HL-60/S4 (cell line): ENCODE results near the gene PTPRN2.
"Not testable (repeated sequence)": the region's sequence is repeated elsewhere in the genome, so short reads cannot be mapped to it uniquely, and the experiment has no call there.

Experiments used
- in situ Hi-C: fragments of 300-500 bp; cut with MboI; formaldehyde crosslinking; loops from 2 replicates; pipeline ENCODE4 v1.14.3; 2022; ENCODE audit warnings: low sequenced_read_pairs

Gene PTPRN2

GRCh38 chr7:157679607-157680006 is 908.0 kb downstream of the PTPRN2 start:
- in situ Hi-C loops: no loop called here

GRCh38 chr7:157678501-157678900 is 909.1 kb downstream of the PTPRN2 start:
- in situ Hi-C loops: no loop called here

- in situ Hi-C loops: no loop called here
These were observed 911.0 kb downstream of the PTPRN2 start for GRCh38 chr7:157676456-157677255.

GRCh38 chr7:157676001-157676400 is 911.6 kb downstream of the PTPRN2 start:
- in situ Hi-C loops: no loop called here

- in situ Hi-C loops: no loop called here
These were observed 912.1 kb downstream of the PTPRN2 start for GRCh38 chr7:157675427-157675927.

- in situ Hi-C loops: no loop called here
These were observed 912.8 kb downstream of the PTPRN2 start for GRCh38 chr7:157674715-157675426.

GRCh38 chr7:157674027-157674714 is 913.5 kb downstream of the PTPRN2 start:
- in situ Hi-C loops: no loop called here

- in situ Hi-C loops: no loop called here
These were observed 914.0 kb downstream of the PTPRN2 start for GRCh38 chr7:157673573-157673972.

GRCh38 chr7:157671358-157672255 is 916.0 kb downstream of the PTPRN2 start:
- in situ Hi-C loops: no loop called here

- in situ Hi-C loops: no loop called here
These were observed 916.9 kb downstream of the PTPRN2 start for GRCh38 chr7:157670490-157671357.

- in situ Hi-C loops: no loop called here
These were observed 917.8 kb downstream of the PTPRN2 start for GRCh38 chr7:157669768-157670351.

- in situ Hi-C loops: no loop called here
These were observed 918.5 kb downstream of the PTPRN2 start for GRCh38 chr7:157668884-157669767.

- in situ Hi-C loops: no loop called here
These were observed 919.3 kb downstream of the PTPRN2 start for GRCh38 chr7:157668221-157668883.

- in situ Hi-C loops: no loop called here
These were observed 919.9 kb downstream of the PTPRN2 start for GRCh38 chr7:157667731-157668130.

- in situ Hi-C loops: no loop called here
These were observed 920.4 kb downstream of the PTPRN2 start for GRCh38 chr7:157667261-157667660.

GRCh38 chr7:157666530-157667040 is 921.0 kb downstream of the PTPRN2 start:
- in situ Hi-C loops: no loop called here

GRCh38 chr7:157665634-157665988 is 922.0 kb downstream of the PTPRN2 start:
- in situ Hi-C loops: not testable (repeated sequence)
